HS-5 (cell line): ENCODE measurements around the gene CRY2.

Source experiments
- DNase-seq: peaks from one replicate; pipeline ENCODE4 v3.0.0-alpha.2; 2012; ENCODE audit warnings: low read depth

The CRY2 gene

DNA sequence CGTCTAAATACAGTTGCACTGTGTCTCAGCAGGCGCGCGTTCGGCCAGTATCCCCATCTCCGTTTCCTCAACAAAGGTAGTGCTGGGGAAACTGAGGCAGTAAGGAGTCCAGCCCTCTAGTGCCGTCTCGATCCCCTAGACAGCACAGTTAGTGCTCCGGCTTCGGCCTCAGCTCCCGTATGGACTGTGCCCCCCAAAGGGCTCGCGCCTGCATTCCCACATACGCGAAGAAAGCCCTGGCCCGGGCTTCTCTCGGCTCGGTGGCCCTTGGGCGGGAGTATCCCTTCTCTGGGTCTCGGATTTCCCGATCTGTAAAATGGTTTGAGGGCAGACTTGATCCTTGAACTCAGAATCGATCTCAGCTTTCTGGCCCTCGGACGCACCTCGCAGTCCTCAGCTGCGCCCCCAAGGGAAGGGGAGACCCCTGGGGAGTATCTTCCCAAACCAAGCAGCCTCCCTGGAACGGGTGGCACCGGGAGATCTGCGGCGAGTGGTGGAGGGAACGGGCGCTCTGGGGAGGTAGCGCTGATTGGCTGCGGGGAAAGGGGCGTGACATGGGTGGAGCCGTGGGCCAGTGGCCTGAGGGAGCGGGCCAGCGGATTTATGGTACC, 71.2 kb downstream of the CRY2 start:
- DNase-seq, result peak; percentile 22

GRCh38 chr11:45918962-45919675, 71.8 kb downstream of the CRY2 start:
- no peak for DNase-seq

GRCh38 chr11:45919806-45920530, 72.7 kb downstream of the CRY2 start:
- DNase-seq, result no peak

- no peak for DNase-seq
Observed at GRCh38 chr11:45920531-45921477, 73.5 kb downstream of the CRY2 start.

DNA sequence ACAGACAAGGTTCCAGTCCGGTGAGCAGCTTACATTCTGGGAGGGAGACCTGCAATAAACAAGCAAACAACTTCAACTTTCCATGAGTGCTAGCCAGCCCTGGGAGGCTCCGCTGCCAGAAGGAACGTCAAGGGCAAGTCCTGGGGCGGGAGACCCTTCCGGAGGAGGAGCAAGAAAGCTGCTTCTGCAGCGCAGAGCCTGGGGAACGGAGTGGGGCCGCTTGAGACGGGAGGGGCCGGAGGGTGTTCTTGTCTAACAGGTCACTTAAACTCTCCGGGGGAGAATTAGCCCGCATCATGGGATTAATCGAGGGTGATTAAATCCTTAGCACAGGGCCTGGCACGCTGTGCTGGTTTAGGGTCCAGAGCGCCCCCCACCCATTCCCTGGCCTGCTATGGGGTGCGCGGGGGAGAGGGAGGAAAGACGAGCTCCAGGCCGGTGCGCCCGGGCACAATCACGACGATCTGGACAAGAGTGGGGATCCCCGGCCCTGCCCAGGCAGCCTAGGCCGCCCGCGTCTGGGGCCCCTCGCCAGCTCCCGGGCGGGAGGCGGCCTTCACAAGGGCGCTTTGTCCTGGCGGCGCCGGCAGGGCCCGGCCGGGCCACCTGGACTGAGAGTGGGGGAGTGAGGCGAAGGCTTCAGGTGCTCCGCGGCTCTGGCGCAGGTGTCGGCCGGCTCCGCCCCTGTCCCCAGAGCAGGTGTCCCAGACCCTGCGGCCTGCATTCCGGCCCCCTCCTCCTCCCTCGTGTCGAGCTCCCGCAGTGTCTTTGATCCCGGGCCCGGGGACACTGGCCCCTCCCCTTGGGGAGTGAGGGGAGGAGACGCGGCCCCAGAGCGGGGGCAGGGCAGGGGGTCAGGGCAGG, 74.5 kb downstream of the CRY2 start:
- no peak for DNase-seq

DNA sequence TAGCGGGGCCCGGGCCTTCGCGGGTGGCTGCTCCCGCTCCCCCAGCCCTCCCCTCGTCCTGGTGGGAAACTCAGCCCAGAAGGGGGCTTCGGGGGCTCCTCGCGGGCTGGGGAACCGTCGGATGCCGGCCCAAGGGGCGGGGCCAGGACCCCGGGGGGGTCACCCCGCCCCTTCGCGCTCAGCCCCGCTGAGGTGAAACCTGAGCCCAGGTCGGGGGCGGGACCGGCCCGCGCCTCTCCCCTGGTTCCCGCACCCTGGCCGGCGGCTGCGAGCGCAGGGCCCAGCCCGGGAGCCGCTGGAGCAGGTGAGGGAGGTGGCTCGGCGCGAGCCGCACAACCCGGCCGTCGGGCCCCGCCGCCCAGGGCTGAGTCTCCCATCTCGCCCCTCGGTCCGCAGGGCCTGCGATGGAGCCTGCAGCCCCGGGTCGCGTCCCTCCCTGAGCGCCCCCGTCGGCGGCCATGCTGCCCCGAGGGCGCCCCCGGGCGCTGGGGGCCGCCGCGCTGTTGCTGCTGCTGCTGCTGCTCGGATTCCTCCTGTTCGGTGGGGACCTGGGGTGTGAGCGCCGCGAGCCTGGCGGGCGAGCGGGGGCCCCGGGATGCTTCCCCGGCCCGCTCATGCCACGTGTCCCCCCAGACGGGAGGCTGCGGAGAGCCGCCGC, 75.3 kb downstream of the CRY2 start, which contains the start of gene LARGE2:
TSS of gene LARGE2 (plus strand) at position 232 of the 658 bp plus-strand sequence. CDS start at position 459, 227 bp downstream.
- no peak for DNase-seq

- DNase-seq, result no peak
Observed at GRCh38 chr11:45924036-45924915, 77.0 kb downstream of the CRY2 start.

DNA sequence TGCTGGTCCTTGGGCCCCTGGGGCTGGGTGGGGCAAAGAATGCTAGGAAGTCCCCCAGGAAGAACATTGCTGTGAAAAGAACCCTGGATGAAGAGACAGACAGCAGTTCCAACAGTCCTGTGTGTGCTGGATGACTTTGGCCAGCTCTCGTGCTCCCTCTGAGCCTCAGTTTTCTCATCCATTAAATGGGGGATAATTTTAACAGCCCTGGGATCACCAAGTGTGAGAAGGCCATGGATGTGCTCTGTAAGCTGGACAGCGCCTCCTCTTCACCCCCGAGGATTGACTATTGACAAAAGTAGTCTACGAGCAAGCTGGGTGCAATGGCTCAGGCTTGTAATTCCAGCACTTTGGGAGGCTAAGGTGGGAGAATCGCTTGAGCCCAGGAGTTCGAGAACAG, 77.7 kb downstream of the CRY2 start:
- no peak for DNase-seq

GRCh38 chr11:45925550-45925949, 78.3 kb downstream of the CRY2 start:
- no peak for DNase-seq

- DNase-seq, result no peak
Observed at GRCh38 chr11:45926001-45926401, 78.7 kb downstream of the CRY2 start.

DNA sequence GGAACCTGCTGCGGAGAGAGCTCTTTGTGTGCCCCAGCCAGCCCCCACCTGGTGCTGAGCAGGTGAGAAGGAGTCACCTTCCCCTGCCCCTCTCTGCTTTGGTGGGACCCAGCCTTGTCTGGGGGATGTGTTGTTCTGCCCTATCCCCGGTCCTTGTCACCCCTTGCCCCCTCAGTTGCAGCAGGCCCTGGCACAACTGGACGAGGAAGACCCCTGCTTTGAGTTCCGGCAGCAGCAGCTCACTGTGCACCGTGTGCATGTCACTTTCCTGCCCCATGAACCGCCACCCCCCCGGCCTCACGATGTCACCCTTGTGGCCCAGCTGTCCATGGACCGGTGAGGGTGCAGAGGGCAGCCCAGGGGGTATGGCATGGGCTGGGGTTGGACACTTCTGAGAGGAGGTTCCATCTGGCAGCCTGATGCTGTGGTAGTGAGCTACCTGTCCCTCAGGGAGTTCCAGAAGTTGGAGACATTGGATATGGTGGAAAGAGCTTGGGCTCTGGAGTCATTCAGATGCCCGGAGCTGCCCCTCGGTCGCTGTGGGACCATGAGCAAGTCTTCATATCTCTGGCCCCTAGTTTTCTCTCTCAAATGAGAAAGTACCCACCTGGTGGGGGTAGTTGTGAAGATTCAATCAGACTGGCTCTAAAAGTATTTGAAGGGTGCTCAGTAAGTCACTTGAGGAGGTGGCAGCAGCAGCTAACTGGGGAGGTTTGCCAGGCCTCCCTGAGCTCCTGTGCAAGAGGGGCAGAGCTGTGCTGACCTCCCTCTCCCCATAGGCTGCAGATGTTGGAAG, 79.5 kb downstream of the CRY2 start:
- DNase-seq, result no peak

- DNase-seq, result no peak
Observed at GRCh38 chr11:45927332-45927683, 80.0 kb downstream of the CRY2 start.

- no peak for DNase-seq
Observed at GRCh38 chr11:45927684-45928413, 80.6 kb downstream of the CRY2 start.

DNA sequence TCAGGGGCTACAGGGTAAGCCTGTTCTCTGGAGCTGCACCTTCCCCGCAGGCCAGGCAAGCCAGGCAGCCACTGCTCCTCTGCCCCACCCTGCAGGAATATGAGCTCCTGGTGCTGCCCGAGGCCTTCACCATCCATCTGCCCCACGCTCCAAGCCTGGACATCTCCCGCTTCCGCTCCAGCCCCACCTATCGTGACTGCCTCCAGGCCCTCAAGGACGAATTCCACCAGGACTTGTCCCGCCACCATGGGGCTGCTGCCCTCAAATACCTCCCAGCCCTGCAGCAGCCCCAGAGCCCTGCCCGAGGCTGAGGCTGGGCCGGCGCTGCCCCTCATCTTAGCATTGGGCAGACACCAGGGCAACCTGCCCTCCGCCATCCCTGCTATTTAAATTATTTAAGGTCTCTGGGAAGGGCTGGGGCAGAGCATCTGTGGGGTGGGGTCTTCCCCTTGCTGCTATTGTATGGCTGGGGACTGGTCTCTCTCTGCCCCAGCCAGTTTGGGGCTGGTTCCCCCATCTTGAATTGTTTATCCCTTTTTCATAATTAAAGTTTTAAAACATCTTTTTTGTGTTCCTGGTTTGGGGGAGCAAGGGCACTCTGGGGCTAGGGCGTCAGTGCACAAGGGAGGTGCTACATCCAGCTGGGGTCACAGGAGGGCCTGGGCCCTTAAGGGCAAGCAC, 81.4 kb downstream of the CRY2 start:
- no peak for DNase-seq

DNA sequence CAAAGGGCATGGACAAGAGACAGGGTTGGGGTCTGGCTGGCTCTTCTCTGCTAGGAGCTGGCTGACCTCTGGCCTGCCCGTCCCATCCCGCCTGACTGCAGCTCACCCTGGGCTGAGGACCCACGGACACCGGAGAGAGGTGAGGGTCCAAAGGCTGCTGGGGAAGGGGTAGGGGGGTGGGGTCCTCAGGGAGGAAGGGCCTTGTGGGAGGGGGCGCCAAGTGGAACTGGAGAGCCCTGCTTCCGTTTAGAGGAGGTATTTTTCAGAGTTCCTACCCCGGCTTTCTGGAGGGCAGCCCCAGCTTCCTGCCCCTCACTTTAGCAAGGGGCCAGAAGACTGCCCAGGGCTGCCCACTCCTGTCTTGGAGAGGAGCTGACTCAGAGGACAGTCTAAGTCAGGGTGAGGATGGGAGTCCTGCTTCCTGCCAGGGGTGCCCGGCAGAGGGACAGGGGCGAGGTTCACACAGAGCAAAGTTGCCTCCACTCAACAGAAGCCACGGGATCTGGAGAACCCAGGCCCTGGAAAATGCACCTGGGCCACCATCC, 82.3 kb downstream of the CRY2 start:
- DNase-seq, result no peak

DNA sequence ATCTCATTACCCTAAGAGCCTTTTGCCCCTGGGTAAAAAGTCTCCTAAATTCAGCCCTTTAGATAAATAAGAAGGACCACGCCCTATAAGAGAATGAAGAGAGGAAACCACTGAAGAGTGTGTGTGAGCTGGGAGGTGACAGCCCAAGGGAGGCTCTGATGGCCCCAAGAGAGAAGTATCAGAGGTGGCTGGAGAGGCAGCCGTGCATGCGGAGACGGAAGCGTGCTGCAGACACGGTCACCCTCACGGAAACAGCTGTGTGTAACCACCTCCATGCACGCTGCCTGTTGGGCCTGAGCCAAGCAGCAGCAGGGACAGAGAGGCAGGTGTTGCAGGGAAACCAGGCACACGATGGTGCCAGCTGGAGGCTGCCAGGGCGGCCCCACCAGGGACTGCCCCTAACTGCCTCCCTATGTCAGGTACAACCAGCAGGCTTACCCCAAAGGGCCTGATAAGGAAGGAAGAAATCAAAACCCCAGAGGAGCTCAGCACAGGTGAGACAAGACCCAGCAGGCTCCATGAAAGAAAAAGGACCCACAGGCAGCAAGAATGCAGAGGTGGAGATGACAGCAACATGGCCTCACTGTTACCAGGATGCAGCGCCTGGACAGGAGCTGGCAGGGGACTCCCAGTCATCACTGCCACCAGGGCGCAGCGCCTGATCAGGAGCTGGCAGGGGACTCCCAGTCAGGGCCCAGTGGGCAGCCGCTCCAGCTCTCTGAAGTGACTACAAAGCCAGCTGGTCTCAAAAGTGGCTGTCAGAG, 82.9 kb downstream of the CRY2 start:
- DNase-seq, result no peak
